GM23248 (cell line): Measurements from ENCODE around the gene FGGY.

Experiments
- EZH2 ChIP-seq: fragments of 200-600 bp; sonication (generic); IDR thresholded peaks from 2 replicates; pipeline ENCODE4 v1.6.1; 2018; ENCODE audit warnings: antibody characterized with exemption, mild to moderate bottlenecking; ENCODE audit not compliant: insufficient read depth, poor library complexity, severe bottlenecking
- EZH2phosphoT487 ChIP-seq: fragments of 200-600 bp; sonication (generic); IDR thresholded peaks from 2 replicates; pipeline ENCODE4 v1.6.1; 2018; ENCODE audit warnings: antibody characterized with exemption, moderate library complexity, mild to moderate bottlenecking, low read depth; ENCODE audit not compliant: insufficient read depth

DNA sequence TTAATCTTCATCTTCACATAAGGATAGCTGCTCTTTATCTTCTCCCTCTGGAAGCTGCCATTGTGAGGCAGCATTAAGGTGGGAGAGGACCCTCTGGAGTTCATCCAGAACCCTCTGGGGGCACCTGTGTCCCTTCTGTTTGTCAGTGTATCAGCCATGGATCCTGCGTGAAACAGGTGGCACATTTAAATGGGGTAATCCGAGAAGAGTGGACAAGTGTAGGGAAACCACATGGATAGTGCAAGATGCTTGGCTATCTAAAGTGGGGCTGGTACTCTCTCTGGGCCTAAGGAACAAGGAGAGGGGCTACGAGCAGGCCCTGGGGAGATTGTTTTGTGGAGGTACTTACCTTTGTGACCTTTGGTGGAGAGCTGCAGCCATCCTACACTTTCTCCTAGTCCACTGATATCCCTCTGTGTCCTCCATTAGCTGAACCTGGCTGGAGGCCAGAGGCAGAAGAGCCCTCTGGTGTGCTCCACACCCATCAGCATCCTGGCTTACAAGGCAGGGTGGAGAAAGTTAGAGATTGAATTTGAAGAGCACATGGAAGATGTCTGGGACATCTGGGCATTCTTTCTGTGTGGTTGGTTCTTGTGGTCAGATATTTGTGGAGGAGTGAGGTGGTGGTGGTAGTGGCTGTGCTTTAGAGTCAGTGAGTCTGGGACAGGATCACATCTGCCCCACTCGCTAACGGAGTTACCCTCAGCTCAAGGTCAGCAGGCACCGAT is 117.7 kb downstream of the FGGY start:
- TF ChIP-seq EZH2 = no peak
- TF ChIP-seq EZH2phosphoT487 = no peak
